Aorta (tissue), 5 donors: ENCODE data around the gene SHC2. TPM values are rescaled to one million over a fixed set of nuclear protein-coding genes. Genes with fewer than 3 reads are reported as not detected.
"Not testable (repeated sequence)": the region's sequence is repeated elsewhere in the genome, so short reads cannot be mapped to it uniquely, and the experiment has no call there.

Source experiments
- ATAC-seq: fragments of 200-7000 bp; cut with Tn5 transposase; one replicate; pipeline ENCODE4 v1.9.1; 2022; ENCODE audit warnings: moderate library complexity; ENCODE audit not compliant: low FRiP score
- DNase-seq, 2 donors: peaks; one replicate each; pipeline ENCODE4 v3.0.0-alpha.2; 2020
- H3K27ac ChIP-seq, 2 donors: one replicate each; pipeline ENCODE4 v1.5.1; 2013; ENCODE audit warnings: low read length in 2 of 2, mild to moderate bottlenecking in 2 of 2, moderate library complexity in 2 of 2, control low read depth in 1 of 2, inconsistent platforms in 1 of 2, low read depth in 1 of 2
- H3K27me3 ChIP-seq, 2 donors: one replicate each; pipeline ENCODE4 v1.6.1; 2013; ENCODE audit warnings: control low read depth in 1 of 2, low read length in 1 of 2, mild to moderate bottlenecking in 1 of 2, moderate library complexity in 1 of 2; ENCODE audit not compliant: insufficient read depth in 2 of 2, control insufficient read depth in 1 of 2
- H3K36me3 ChIP-seq, 2 donors: one replicate each; pipeline ENCODE4 v1.6.1; 2013; ENCODE audit warnings: control low read depth in 1 of 2, low read length in 1 of 2, mild to moderate bottlenecking in 1 of 2; ENCODE audit not compliant: insufficient read depth in 2 of 2, control insufficient read depth in 1 of 2
- H3K4me1 ChIP-seq, 2 donors: one replicate each; pipeline ENCODE4 v1.6.1; 2013; ENCODE audit warnings: low read length in 2 of 2, control low read depth in 1 of 2, mild to moderate bottlenecking in 1 of 2, moderate library complexity in 1 of 2; ENCODE audit not compliant: insufficient read depth in 2 of 2, control insufficient read depth in 1 of 2
- H3K4me3 ChIP-seq, 2 donors: one replicate each; pipeline ENCODE4 v1.5.1; 2013; ENCODE audit warnings: low read length in 2 of 2, control low read depth in 1 of 2, mild to moderate bottlenecking in 1 of 2
- H3K9me3 ChIP-seq: one replicate; pipeline ENCODE4 v1.6.1; 2013; ENCODE audit warnings: mild to moderate bottlenecking, low read length; ENCODE audit not compliant: control insufficient read depth
- WGBS, 2 donors: extraction: QIAGEN DNeasy Blood & Tissue Kit; methylation state at CpG; one replicate each; pipeline ENCODE4 v1.1.7; 2013; 5-methylcytosine and 5-hydroxymethylcytosine counted together
- intact Hi-C, 2 donors: fragments of 100-400 bp; cut with DNase I; formaldehyde crosslinking; loops; one replicate each; pipeline versions ENCODE4 v1.14.2 to v1.15.0; 2022
- polyA plus RNA-seq, 2 donors: library from polyadenylated mRNA; stranded (reverse); fragments of 200-250 nt; gene quantifications; one replicate each; pipeline ENCODE4 v1.2.3, GENCODE V29; 2013
- total RNA-seq, 2 donors: library from RNA; stranded (reverse); fragmentation: NEBNext Ultra II Directional; extraction: Animal tissue kit (Norgen Biotek cat#: 25700); gene quantifications; one replicate each; pipeline ENCODE4 v1.2.1, GENCODE V29; 2021
- donor health status: healthy with polysubstance abuse.
- donor health status: Bipolar disorder and iron deficiency.
- donor health status: DM: no; HTN: no; CAD: no.
- donor health status: DM: no; HTN: no; CAD: no.
- donor health status: DM: yes; HTN: yes; CAD: no.

Gene SHC2
- total and polyA plus RNA-seq, 4 donors: 7.3 to 31.4 (median 10.3) TPM

- H3K4me3 ChIP-seq: no peak overlapping the region
- H3K9me3 ChIP-seq: no peaks in the 10 kb centered on the region
- WGBS, 2 donors: 94 to 95% methylated on average over 26 of the region's 26 CpGs
- intact Hi-C loops: no loop called here
- no peaks in the 10 kb centered on the region for H3K27me3 ChIP-seq
- no peak for ATAC-seq
- no peaks in the 10 kb centered on the region for H3K36me3 ChIP-seq
- H3K4me1 ChIP-seq: no peaks in the 10 kb centered on the region
- no peak overlapping the region for H3K27ac ChIP-seq
- DNase-seq: no peak
Observed at GRCh38 chr19:425056-425455, 35.8 kb downstream of the SHC2 start.

GRCh38 chr19:424546-424945, 36.3 kb downstream of the SHC2 start:
- no peaks in the 10 kb centered on the region for H3K4me1 ChIP-seq
- intact Hi-C loops: no loop called here
- no peak overlapping the region for H3K4me3 ChIP-seq
- no peaks in the 10 kb centered on the region for H3K9me3 ChIP-seq
- peak; percentile 38 for ATAC-seq
- WGBS, 2 donors: 93 to 94% methylated on average over 15 of the region's 15 CpGs
- H3K27ac ChIP-seq: no peak overlapping the region
- no peaks in the 10 kb centered on the region for H3K36me3 ChIP-seq
- DNase-seq: no peak
- H3K27me3 ChIP-seq: no peaks in the 10 kb centered on the region

GRCh38 chr19:423691-424466, 37.0 kb downstream of the SHC2 start:
- 91 to 92% methylated on average over 25 of the region's 25 CpGs for WGBS, 2 donors
- no peak for DNase-seq
- Histone ChIP-seq H3K9me3 (no peaks in the 10 kb centered on the region), H3K27ac (no peak overlapping the region), H3K27me3 (no peaks in the 10 kb centered on the region), H3K4me1 (no peaks in the 10 kb centered on the region), H3K36me3 (no peaks in the 10 kb centered on the region), H3K4me3 (no peak overlapping the region)
- intact Hi-C loops: no loop called here
- no peak for ATAC-seq

- DNase-seq, ATAC-seq, H3K9me3 ChIP-seq, H3K4me3 ChIP-seq, H3K4me1 ChIP-seq, H3K27ac ChIP-seq, H3K27me3 ChIP-seq, intact Hi-C loops, H3K36me3 ChIP-seq: not testable (repeated sequence)
- 85 to 87% methylated on average over 7 to 8 of the region's 9 CpGs for WGBS, 2 donors
Observed at GRCh38 chr19:422917-423226, 38.0 kb downstream of the SHC2 start.

- DNase-seq (no peak), ATAC-seq (no peak)
- H3K36me3 ChIP-seq: no peaks in the 10 kb centered on the region
- H3K4me1 ChIP-seq: no peaks in the 10 kb centered on the region
- intact Hi-C loops: no loop called here
- H3K27me3 ChIP-seq: no peaks in the 10 kb centered on the region
- H3K27ac ChIP-seq: no peak overlapping the region
- H3K9me3 ChIP-seq: no peaks in the 10 kb centered on the region
- H3K4me3 ChIP-seq: no peak overlapping the region
- WGBS, 2 donors: 83 to 87% methylated on average over 40 of the region's 40 CpGs
Observed at GRCh38 chr19:422213-422916, 38.5 kb downstream of the SHC2 start.

GRCh38 chr19:419721-420515, 40.9 kb downstream of the SHC2 start:
- Histone ChIP-seq H3K36me3 (no peaks in the 10 kb centered on the region), H3K9me3 (no peaks in the 10 kb centered on the region), H3K4me1 (no peaks in the 10 kb centered on the region), H3K27me3 (no peaks in the 10 kb centered on the region), H3K4me3 (no peak overlapping the region), H3K27ac (no peak overlapping the region)
- DNase-seq (peak; percentile 33 to 34), ATAC-seq (no peak)
- intact Hi-C loops: no loop called here
- WGBS, 2 donors: 85 to 89% methylated on average over 29 to 31 of the region's 31 CpGs

GRCh38 chr19:418761-419671, 41.8 kb downstream of the SHC2 start:
- WGBS, 2 donors: 82 to 84% methylated on average over 51 of the region's 51 CpGs

GRCh38 chr19:416416-416815, 44.4 kb downstream of the SHC2 start:
- ATAC-seq (no peak), DNase-seq (peak; percentile 13 to 60)
- H3K4me1 ChIP-seq: no peaks in the 10 kb centered on the region
- no peak overlapping the region for H3K4me3 ChIP-seq
- H3K27me3 ChIP-seq: no peaks in the 10 kb centered on the region
- WGBS, 2 donors: 88 to 89% methylated on average over 14 of the region's 14 CpGs
- no peak overlapping the region for H3K27ac ChIP-seq
- intact Hi-C loops: no loop called here
- no peaks in the 10 kb centered on the region for H3K36me3 ChIP-seq
- H3K9me3 ChIP-seq: no peaks in the 10 kb centered on the region

More at GRCh38 chr19:418761-419671, 41.8 kb downstream of the SHC2 start:
- ATAC-seq: no peak
- no peaks in the 10 kb centered on the region for H3K9me3 ChIP-seq
- intact Hi-C loops: no loop called here
- H3K27ac ChIP-seq: no peak overlapping the region
- H3K36me3 ChIP-seq: no peaks in the 10 kb centered on the region
- no peaks in the 10 kb centered on the region for H3K4me1 ChIP-seq
- H3K27me3 ChIP-seq: no peaks in the 10 kb centered on the region
- DNase-seq: peak; percentile 27 to 69
- H3K4me3 ChIP-seq: no peak overlapping the region
